ENCODE measurements around the gene ZNF195. TPM values are rescaled to one million over a fixed set of nuclear protein-coding genes. Genes with fewer than 3 reads are reported as not detected.
"Not testable (repeated sequence)": the region's sequence is repeated elsewhere in the genome, so short reads cannot be mapped to it uniquely, and the experiment has no call there.

Gene ZNF195
- total and polyA plus RNA-seq, 10 of the 15 experiments (the other 5 are each of a cell fraction or from before 2014, with no cell fraction given), result 30.4 to 51.8 (median 37.8) TPM

GRCh38 chr11:3401052-3401451 is 22.1 kb upstream of the ZNF195 start:
- intact Hi-C loops (cut with micrococcal nuclease; ENCODE audit: unreplicated experiment) (loop anchor here (10.0 kb wide), 2 partner anchors 56 to 286 kb away; no protein-coding TSS in a partner anchor), in situ Hi-C loops (cut with MboI) (loop anchor here (10.0 kb wide), 1 partner anchor 56 kb away; no protein-coding TSS in a partner anchor)
- CTCF ChIA-PET; H3K9ac ChIP-seq (ENCODE audit: control insufficient read depth, insufficient read depth, low read length); SMC1A ChIA-PET (ENCODE audit: uncharacterized antibody, unreplicated experiment); POLR2A ChIA-PET; FAIRE-seq; H4K20me1 ChIP-seq (ENCODE audit: control insufficient read depth, insufficient read depth); BruUV-seq (replicated peaks); H3K27me3 ChIP-seq (replicated peaks in 1 of 2; ENCODE audit: control insufficient read depth in 2 of 2, insufficient read depth in 2 of 2, low read length in 1 of 2); H2AFZ ChIP-seq (ENCODE audit: control insufficient read depth, low read depth, low read length); H3K4me3 ChIP-seq; H3K27ac ChIP-seq (ENCODE audit: control insufficient read depth, insufficient read depth); H3K79me2 ChIP-seq (ENCODE audit: control insufficient read depth, insufficient read depth, low read length); DNase-seq (ENCODE audit: low read depth, low spot score); RAD21 ChIA-PET (ENCODE audit: unreplicated experiment); H3K4me2 ChIP-seq (ENCODE audit: control insufficient read depth, insufficient read depth); H3K9me3 ChIP-seq (replicated peaks; ENCODE audit: control insufficient read depth, insufficient read depth, low read length); H3K4me1 ChIP-seq (ENCODE audit: control insufficient read depth, insufficient read depth, low read length); H3K36me3 ChIP-seq (ENCODE audit: control insufficient read depth in 2 of 2, insufficient read depth in 2 of 2, low read length in 1 of 2); ATAC-seq: not testable (repeated sequence)
- WGBS (ENCODE audit: insufficient coverage, insufficient replicate concordance, low lambda C conversion rate, missing lambda C conversion rate), result 24% methylated on average over 4 of the region's 4 CpGs

- H3K9ac ChIP-seq (ENCODE audit: control insufficient read depth, insufficient read depth, low read length); BruUV-seq (replicated peaks); H3K79me2 ChIP-seq (ENCODE audit: control insufficient read depth, insufficient read depth, low read length); POLR2A ChIA-PET; H2AFZ ChIP-seq (ENCODE audit: control insufficient read depth, low read depth, low read length); H3K9me3 ChIP-seq (replicated peaks; ENCODE audit: control insufficient read depth, insufficient read depth, low read length); H3K4me1 ChIP-seq (ENCODE audit: control insufficient read depth, insufficient read depth, low read length); RAD21 ChIA-PET (ENCODE audit: unreplicated experiment); intact Hi-C loops (cut with micrococcal nuclease; ENCODE audit: unreplicated experiment); H3K27me3 ChIP-seq (replicated peaks in 1 of 2; ENCODE audit: control insufficient read depth in 2 of 2, insufficient read depth in 2 of 2, low read length in 1 of 2); ATAC-seq; H3K36me3 ChIP-seq (ENCODE audit: control insufficient read depth in 2 of 2, insufficient read depth in 2 of 2, low read length in 1 of 2); H3K27ac ChIP-seq (ENCODE audit: control insufficient read depth, insufficient read depth); H3K4me3 ChIP-seq; H3K4me2 ChIP-seq (ENCODE audit: control insufficient read depth, insufficient read depth); in situ Hi-C loops (cut with MboI); DNase-seq (ENCODE audit: low read depth, low spot score); FAIRE-seq; H4K20me1 ChIP-seq (ENCODE audit: control insufficient read depth, insufficient read depth): not testable (repeated sequence)
- peak; percentile 2; the same call in 1 of the 2 replicates for TF ChIP-seq NR2F1 (conservative IDR thresholded peaks at IDR 0.05)
- WGBS (ENCODE audit: insufficient coverage, insufficient replicate concordance, low lambda C conversion rate, missing lambda C conversion rate), result 33% methylated on average over 3 of the region's 3 CpGs
- ChIA-PET CTCF (interaction anchor here (1.2 kb wide), 1 partner anchor 16 kb away, joined by 3 read pairs; no protein-coding TSS in a partner anchor), SMC1A (ENCODE audit: uncharacterized antibody, unreplicated experiment) (interaction anchor here (1.0 to 1.6 kb wide), 2 partner anchors 21 to 57 kb away, joined by 3 read pairs; no protein-coding TSS in a partner anchor)
Measured at GRCh38 chr11:3398509-3398908, 19.6 kb upstream of the ZNF195 start.
